ENCODE measurements around the gene FBXW7. TPM values are rescaled to one million over a fixed set of nuclear protein-coding genes. Genes with fewer than 3 reads are reported as not detected.

The FBXW7 gene
- total RNA-seq, 3 donors from 2014 or later: 55.7 to 247 (median 117) TPM

- H3K9me3 ChIP-seq: no peaks in the 10 kb centered on the region
- no peaks in the 10 kb centered on the region for H3K36me3 ChIP-seq
- intact Hi-C loops (cut with DNase I; ENCODE audit: low total_unique reads): no loop called here
- H3K27me3 ChIP-seq: no peaks in the 10 kb centered on the region
- DNase-seq (ENCODE audit: low spot score in 2 of 2): no peak
- no peak overlapping the region for H3K4me3 ChIP-seq
- no peaks in the 10 kb centered on the region for H3K4me1 ChIP-seq
- no peak for TF ChIP-seq POLR2A (IDR thresholded peaks at IDR 0.05)
- TF ChIP-seq POLR2AphosphoS5 (IDR thresholded peaks at IDR 0.05): no peak
- no peak for TF ChIP-seq CTCF (IDR thresholded peaks at IDR 0.05)
- H3K27ac ChIP-seq: no peak overlapping the region
These were observed 19.7 kb downstream of the FBXW7 start for GRCh38 chr4:152516156-152516555.

- intact Hi-C loops (cut with DNase I; ENCODE audit: low total_unique reads): no loop called here
- no peaks in the 10 kb centered on the region for H3K36me3 ChIP-seq
- H3K4me3 ChIP-seq: no peak overlapping the region
- H3K9me3 ChIP-seq: no peaks in the 10 kb centered on the region
- H3K27ac ChIP-seq: no peak overlapping the region
- no peaks in the 10 kb centered on the region for H3K4me1 ChIP-seq
- H3K27me3 ChIP-seq: no peaks in the 10 kb centered on the region
- TF ChIP-seq CTCF (IDR thresholded peaks at IDR 0.05) (no peak), POLR2AphosphoS5 (IDR thresholded peaks at IDR 0.05) (no peak), POLR2A (IDR thresholded peaks at IDR 0.05) (no peak)
- no peak for DNase-seq (ENCODE audit: low spot score in 2 of 2)
These were observed 20.2 kb downstream of the FBXW7 start for GRCh38 chr4:152515678-152516077.

- no peaks in the 10 kb centered on the region for H3K9me3 ChIP-seq
- no peak overlapping the region for H3K27ac ChIP-seq
- no peak for DNase-seq (ENCODE audit: low spot score in 2 of 2)
- no peak for TF ChIP-seq POLR2AphosphoS5 (IDR thresholded peaks at IDR 0.05)
- TF ChIP-seq CTCF (IDR thresholded peaks at IDR 0.05): no peak
- TF ChIP-seq POLR2A (IDR thresholded peaks at IDR 0.05): no peak
- H3K36me3 ChIP-seq: no peaks in the 10 kb centered on the region
- H3K4me1 ChIP-seq: no peaks in the 10 kb centered on the region
- no peaks in the 10 kb centered on the region for H3K27me3 ChIP-seq
- H3K4me3 ChIP-seq: no peak overlapping the region
- intact Hi-C loops (cut with DNase I; ENCODE audit: low total_unique reads): no loop called here
These were observed 21.5 kb downstream of the FBXW7 start for GRCh38 chr4:152514356-152514755.

DNA sequence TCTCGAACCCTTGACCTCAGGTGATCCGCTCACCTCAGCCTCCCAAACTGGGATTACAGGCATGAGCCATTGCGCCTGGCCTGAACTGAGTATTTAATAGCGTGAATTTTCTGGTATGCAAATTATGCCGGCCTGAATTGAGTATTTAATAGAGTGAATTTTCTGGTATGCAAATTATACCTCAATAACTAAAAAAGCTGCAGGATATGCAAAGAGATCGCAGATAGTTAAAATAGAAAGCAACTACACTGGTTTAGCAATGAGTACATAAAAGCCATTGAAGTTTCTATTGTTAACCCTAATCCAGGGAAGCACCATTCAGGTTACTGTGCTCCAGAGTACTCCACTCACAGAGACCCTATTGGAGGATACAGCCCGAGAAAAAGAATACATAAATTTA lies 22.8 kb downstream of the FBXW7 start:
- no peak for TF ChIP-seq POLR2A (IDR thresholded peaks at IDR 0.05)
- TF ChIP-seq POLR2AphosphoS5 (IDR thresholded peaks at IDR 0.05): no peak
- TF ChIP-seq CTCF (IDR thresholded peaks at IDR 0.05): no peak
- Histone ChIP-seq H3K4me1 (no peaks in the 10 kb centered on the region), H3K27ac (no peak overlapping the region), H3K9me3 (no peaks in the 10 kb centered on the region), H3K27me3 (no peaks in the 10 kb centered on the region), H3K36me3 (no peaks in the 10 kb centered on the region), H3K4me3 (no peak overlapping the region)
- intact Hi-C loops (cut with DNase I; ENCODE audit: low total_unique reads): no loop called here
- no peak for DNase-seq (ENCODE audit: low spot score in 2 of 2)

DNA sequence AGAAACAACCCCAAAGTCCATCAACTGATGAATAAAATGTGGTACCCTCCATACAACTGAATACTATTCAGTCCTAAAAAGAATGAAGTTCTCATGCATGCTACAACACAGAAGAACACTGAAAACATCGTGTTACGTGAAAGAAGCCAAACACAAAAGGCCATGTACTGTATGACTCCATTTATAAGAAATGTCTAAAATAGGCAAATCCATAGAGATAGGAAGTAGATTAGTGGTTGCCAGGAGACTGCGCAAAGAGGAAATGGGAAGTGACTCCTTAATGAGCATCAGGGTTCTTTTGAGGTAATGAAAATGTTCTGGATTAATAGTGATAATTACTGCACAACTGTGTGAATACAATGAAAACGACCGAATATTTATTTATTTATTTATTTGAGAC lies 23.4 kb downstream of the FBXW7 start:
- intact Hi-C loops (cut with DNase I; ENCODE audit: low total_unique reads): no loop called here
- Histone ChIP-seq H3K4me3 (no peak overlapping the region), H3K27ac (no peak overlapping the region), H3K9me3 (no peaks in the 10 kb centered on the region), H3K27me3 (no peaks in the 10 kb centered on the region), H3K36me3 (no peaks in the 10 kb centered on the region), H3K4me1 (no peaks in the 10 kb centered on the region)
- no peak for DNase-seq (ENCODE audit: low spot score in 2 of 2)
- TF ChIP-seq POLR2AphosphoS5 (IDR thresholded peaks at IDR 0.05): no peak
- TF ChIP-seq CTCF (IDR thresholded peaks at IDR 0.05): no peak
- no peak for TF ChIP-seq POLR2A (IDR thresholded peaks at IDR 0.05)

All from breast epithelium (tissue), 4 donors.